PC-3 (cell line): Measurements from ENCODE around the gene CAMKK2. TPM values are rescaled to one million over a fixed set of nuclear protein-coding genes. Genes with fewer than 3 reads are reported as not detected.

ENCODE experiments used
- ATAC-seq: fragments of 200-7000 bp; cut with Tn5 transposase; 2 replicates; pipeline ENCODE4 v1.9.1; 2020; ENCODE audit warnings: mild to moderate bottlenecking, moderate library complexity
- BruUV-seq: library from RNA; stranded (reverse); fragments of 400-500 nt; replicated peaks from 2 replicates; lab custom pipeline; 2021; lab: Mats Ljungman, UMichigan
- CTCF ChIA-PET: fragments of 300-600 bp; sonication (Branson Sonifier 250); formaldehyde crosslinking; loops from one replicate; lab custom pipeline; 2022; ENCODE audit warnings: antibody characterized with exemption; lab: Charles Lee
- POLR2A ChIA-PET: fragments of 300-600 bp; sonication (Branson Sonifier 250); formaldehyde crosslinking; loops from one replicate; lab custom pipeline; 2022; ENCODE audit warnings: antibody characterized with exemption; ENCODE audit not compliant: unreplicated experiment; lab: Charles Lee
- DNase-seq: peaks from one replicate; pipeline ENCODE4 v3.0.0-alpha.2; 2015
- H2AFZ ChIP-seq: fragments of 300-600 bp; sonication (generic); 2 replicates; pipeline ENCODE4 v1.6.0; 2016; ENCODE audit warnings: antibody characterized with exemption, low read length
- H3F3A ChIP-seq: fragments of 300-600 bp; sonication (generic); one replicate; pipeline ENCODE4 v1.6.0; 2017; ENCODE audit warnings: antibody characterized with exemption, low read length, control low read depth, mild to moderate bottlenecking; ENCODE audit not compliant: unreplicated experiment
- H3K27ac ChIP-seq: fragments of 300-600 bp; sonication (generic); 2 replicates; pipeline ENCODE4 v1.5.1; 2016; ENCODE audit warnings: mild to moderate bottlenecking, low read length
- H3K27me3 ChIP-seq: fragments of 300-600 bp; sonication (generic); 2 replicates; pipeline ENCODE4 v1.6.1; 2016; ENCODE audit warnings: low read length, mixed read lengths
- H3K36me3 ChIP-seq: fragments of 300-600 bp; sonication (generic); 2 replicates; pipeline ENCODE4 v1.6.1; 2016; ENCODE audit warnings: low read depth, mixed run types, low read length, mixed read lengths
- H3K4me1 ChIP-seq: fragments of 300-600 bp; sonication (generic); 2 replicates; pipeline ENCODE4 v1.5.1; 2016; ENCODE audit warnings: low read length; ENCODE audit not compliant: insufficient read depth
- H3K4me2 ChIP-seq: fragments of 300-600 bp; sonication (generic); 2 replicates; pipeline ENCODE4 v1.6.0; 2016; ENCODE audit warnings: low read length
- H3K4me3 ChIP-seq: fragments of 300-600 bp; sonication (generic); 2 replicates; pipeline ENCODE4 v1.5.1; 2016; ENCODE audit warnings: mild to moderate bottlenecking, low read length, mixed read lengths
- H3K79me2 ChIP-seq: fragments of 300-600 bp; sonication (generic); 2 replicates; pipeline ENCODE4 v1.6.1; 2017; ENCODE audit warnings: low read length, mixed read lengths
- H3K9ac ChIP-seq: fragments of 300-600 bp; sonication (generic); 2 replicates; pipeline ENCODE4 v1.6.0; 2016; ENCODE audit warnings: mild to moderate bottlenecking, low read length
- H3K9me2 ChIP-seq: fragments of 300-600 bp; sonication (generic); replicated peaks from 2 replicates; pipeline ENCODE4 v1.6.1; 2016; ENCODE audit warnings: mixed run types, low read length, mixed read lengths
- H3K9me3 ChIP-seq: fragments of 300-600 bp; sonication (generic); 2 replicates; pipeline ENCODE4 v1.6.1; 2016; ENCODE audit warnings: low read length, mixed read lengths
- H4K20me1 ChIP-seq: fragments of 300-600 bp; sonication (generic); 2 replicates; pipeline ENCODE4 v1.6.1; 2016; ENCODE audit warnings: low read length, mixed read lengths
- EZH2 ChIP-seq: fragments of 300-600 bp; sonication (generic); IDR thresholded peaks from one replicate; pipeline ENCODE4 v1.6.1; 2017; ENCODE audit warnings: antibody characterized with exemption, mild to moderate bottlenecking, low read length; ENCODE audit not compliant: unreplicated experiment
- EZH2phosphoT487 ChIP-seq: fragments of 300-600 bp; sonication (generic); IDR thresholded peaks from 2 replicates; pipeline ENCODE4 v1.6.1; 2018; ENCODE audit warnings: mild to moderate bottlenecking, antibody characterized with exemption, low read length, borderline replicate concordance
- intact Hi-C: fragments of 100-400 bp; cut with micrococcal nuclease; formaldehyde crosslinking; loops from 2 replicates; pipeline ENCODE4 v1.9.0; 2023
- total RNA-seq: library from RNA; depleted of rRNA; stranded (reverse); fragments of >200 nt; gene quantifications from 2 replicates; pipeline ENCODE4 v1.2.3, GENCODE V29; 2014
- TF ChIP-seq, protein P1 (sequence below): fragments of 300-600 bp; sonication (generic); conservative IDR thresholded peaks from 2 replicates; pipeline ENCODE4 v1.5.1; 2017; ENCODE audit warnings: antibody characterized with exemption, low read depth, mild to moderate bottlenecking, low read length

The CAMKK2 gene
- total RNA-seq, 1 experiment from 2014 or later: 26.5 TPM

DNA sequence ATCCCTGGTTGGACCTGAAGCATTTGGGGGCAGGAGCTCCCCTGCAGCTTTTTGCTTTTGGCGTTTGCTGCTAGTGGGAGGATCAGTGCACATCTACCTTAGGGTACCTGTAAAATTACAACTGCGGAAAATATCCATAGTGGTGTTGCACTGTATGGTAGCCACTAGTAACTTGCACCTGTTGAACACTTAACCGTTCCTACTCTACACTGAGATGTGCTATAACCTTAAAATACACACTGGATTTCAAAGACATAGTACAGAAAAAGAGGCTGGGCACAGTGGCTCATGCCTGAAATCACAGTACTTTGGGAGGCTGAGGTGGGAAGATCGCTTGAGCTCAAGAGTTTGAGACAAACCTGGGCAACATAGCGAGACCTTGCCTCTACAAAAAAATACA is 83.6 kb downstream of the CAMKK2 start:
- CTCF ChIA-PET: no interaction called here
- Histone ChIP-seq H3K27me3 (no peaks in the 10 kb centered on the region), H3K9me2 (no peaks in the 10 kb centered on the region), H3K4me3 (no peak overlapping the region), H2AFZ (no peak overlapping the region), H3K4me2 (no peak overlapping the region), H3K9ac (no peak overlapping the region), H3K9me3 (no peaks in the 10 kb centered on the region), H3F3A (no peaks in the 10 kb centered on the region), H3K36me3 (no peaks in the 10 kb centered on the region), H3K79me2 (peaks cover 18% of the 10 kb centered on the region), H3K27ac (no peak overlapping the region), H3K4me1 (peaks cover 36% of the 10 kb centered on the region), H4K20me1 (no peaks in the 10 kb centered on the region)
- intact Hi-C loops: no loop called here
- TF ChIP-seq EZH2phosphoT487 (no peak), EZH2 (no peak)
- TF ChIP-seq, protein P1, sequence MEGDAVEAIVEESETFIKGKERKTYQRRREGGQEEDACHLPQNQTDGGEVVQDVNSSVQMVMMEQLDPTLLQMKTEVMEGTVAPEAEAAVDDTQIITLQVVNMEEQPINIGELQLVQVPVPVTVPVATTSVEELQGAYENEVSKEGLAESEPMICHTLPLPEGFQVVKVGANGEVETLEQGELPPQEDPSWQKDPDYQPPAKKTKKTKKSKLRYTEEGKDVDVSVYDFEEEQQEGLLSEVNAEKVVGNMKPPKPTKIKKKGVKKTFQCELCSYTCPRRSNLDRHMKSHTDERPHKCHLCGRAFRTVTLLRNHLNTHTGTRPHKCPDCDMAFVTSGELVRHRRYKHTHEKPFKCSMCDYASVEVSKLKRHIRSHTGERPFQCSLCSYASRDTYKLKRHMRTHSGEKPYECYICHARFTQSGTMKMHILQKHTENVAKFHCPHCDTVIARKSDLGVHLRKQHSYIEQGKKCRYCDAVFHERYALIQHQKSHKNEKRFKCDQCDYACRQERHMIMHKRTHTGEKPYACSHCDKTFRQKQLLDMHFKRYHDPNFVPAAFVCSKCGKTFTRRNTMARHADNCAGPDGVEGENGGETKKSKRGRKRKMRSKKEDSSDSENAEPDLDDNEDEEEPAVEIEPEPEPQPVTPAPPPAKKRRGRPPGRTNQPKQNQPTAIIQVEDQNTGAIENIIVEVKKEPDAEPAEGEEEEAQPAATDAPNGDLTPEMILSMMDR: no peak
- BruUV-seq: no TSS peak
- POLR2A ChIA-PET: no interaction called here
- no peak for ATAC-seq
- no peak for DNase-seq

DNA sequence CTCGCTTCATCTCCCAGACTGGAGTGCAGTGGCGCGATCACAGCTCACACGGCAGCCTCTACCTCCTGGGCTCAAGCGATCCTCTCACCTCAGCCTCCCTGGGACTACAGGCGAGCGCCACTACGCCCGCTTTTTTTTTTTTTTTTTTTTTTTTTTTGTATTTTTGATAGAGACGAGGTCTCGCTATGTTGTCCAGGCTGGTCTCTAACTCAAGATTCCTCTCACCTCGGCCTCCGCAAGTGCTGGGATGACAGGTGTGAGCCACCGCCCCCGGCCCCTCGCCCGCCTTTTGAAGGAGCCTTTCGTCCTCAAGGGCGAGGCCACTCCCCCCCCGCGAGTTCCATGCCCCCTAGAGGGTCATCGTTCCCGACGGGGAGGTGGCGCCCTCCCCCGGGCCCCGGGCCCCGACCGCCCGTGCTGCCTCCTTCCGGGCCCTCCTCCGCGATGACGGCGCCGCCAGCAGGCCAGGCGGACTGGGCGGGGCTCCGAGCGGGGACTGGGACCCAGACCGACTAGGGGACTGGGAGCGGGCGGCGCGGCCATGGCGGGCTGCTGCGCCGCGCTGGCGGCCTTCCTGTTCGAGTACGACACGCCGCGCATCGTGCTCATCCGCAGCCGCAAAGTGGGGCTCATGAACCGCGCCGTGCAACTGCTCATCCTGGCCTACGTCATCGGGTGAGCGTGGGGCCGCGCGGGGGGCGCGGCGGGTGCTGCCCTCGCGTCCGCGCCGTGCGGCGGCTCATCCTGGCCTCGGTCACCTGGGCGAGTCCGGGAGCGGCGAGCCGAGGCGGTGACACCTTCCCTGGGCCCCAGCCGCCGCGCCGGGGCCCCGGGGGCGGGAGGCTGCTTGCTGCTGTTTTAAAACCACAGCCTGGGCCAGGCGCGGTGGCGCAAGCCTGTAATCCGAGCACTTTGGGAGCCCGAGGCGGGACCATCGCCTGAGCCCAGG is 86.6 kb downstream of the CAMKK2 start, which contains the start of gene P2RX4:
P2RX4 (plus strand) TSS at position 506 of the 949 bp plus-strand sequence; CDS start at position 542, 36 bp downstream.
- Histone ChIP-seq H2AFZ (peak within 1 kb of the TSS; percentile 78), H3K9ac (peak within 1 kb of the TSS; percentile 72), H3K79me2 (peaks cover 11% of the 10 kb centered on the region), H3K4me3 (peak within 1 kb of the TSS; percentile 78), H3K27ac (peak within 1 kb of the TSS; percentile 31), H3K9me2 (no peaks in the 10 kb centered on the region), H3K36me3 (no peaks in the 10 kb centered on the region), H3K27me3 (no peaks in the 10 kb centered on the region), H3K4me1 (peaks cover 14% of the 10 kb centered on the region), H3K4me2 (peak within 1 kb of the TSS; percentile 90), H4K20me1 (no peaks in the 10 kb centered on the region), H3F3A (no peaks in the 10 kb centered on the region), H3K9me3 (no peaks in the 10 kb centered on the region)
- peak; percentile 90 for ATAC-seq
- POLR2A ChIA-PET: no interaction called here
- BruUV-seq: no TSS peak
- TF ChIP-seq EZH2phosphoT487 (peak; percentile 96), EZH2 (no peak)
- TF ChIP-seq, protein P1: peak; percentile 59
- intact Hi-C loops: no loop called here
- CTCF ChIA-PET: no interaction called here
- DNase-seq: peak; percentile 78
